Activated CD4-positive, CD25-positive, alpha-beta regulatory T cell treated with anti-CD3 and anti-CD28 coated beads, Interleukin-2, amount 50 U/mL, for 72 hours (primary cell): ENCODE measurements around the gene LMNB1.

Source experiments
- DNase-seq: peaks from one replicate; pipeline ENCODE4 v3.0.0; 2021

Gene LMNB1

DNA sequence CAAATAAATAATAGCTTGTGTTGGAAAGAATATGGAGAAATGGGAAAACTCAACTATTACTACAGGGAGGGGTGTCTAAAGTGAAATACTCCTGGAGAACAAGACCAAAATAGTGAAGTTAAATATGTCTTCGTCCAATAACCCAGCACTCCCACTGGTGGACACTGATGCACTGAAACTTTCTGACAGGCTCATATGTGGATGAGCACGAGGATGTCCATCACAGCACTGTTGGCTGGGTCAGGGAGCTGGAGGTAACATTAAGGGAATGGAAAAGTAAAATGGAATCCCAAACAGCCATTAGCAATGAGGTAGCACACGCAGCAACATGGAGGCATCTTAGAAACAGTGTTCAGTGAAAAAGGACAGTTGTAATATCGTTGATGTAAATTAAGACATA is 86.5 kb downstream of the LMNB1 start:
- DNase-seq: no peak

DNA sequence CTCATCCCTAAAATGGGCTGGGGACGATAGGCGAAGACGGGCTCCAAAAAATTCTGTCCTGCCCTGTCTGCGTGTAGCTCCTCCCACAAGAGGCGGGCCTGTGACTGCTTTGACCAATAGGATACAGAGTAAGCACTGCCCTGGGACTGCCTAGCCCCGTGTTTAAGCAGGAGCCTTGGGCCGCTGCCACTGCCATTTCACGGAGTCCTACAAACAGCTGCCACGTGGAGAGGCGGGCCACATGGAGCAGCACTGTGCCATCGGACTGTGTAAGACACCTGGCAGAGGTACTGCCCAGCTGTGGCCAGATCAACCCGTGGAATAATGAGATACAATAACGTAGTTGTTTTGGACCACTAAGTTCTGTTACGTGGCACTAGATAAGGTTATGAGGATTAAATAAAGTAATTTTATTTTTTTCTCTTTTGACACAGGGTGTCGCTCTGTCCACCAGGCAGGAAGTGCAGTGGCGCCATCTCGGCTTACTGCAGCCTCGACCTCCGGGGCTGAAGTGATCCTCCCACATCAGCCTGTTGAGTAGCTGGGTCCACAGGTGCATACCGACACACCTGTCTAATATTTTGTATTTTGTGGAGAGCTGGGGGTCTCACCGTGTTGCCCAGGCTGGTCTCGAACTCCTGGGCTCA is 87.2 kb downstream of the LMNB1 start:
- DNase-seq: no peak

DNA sequence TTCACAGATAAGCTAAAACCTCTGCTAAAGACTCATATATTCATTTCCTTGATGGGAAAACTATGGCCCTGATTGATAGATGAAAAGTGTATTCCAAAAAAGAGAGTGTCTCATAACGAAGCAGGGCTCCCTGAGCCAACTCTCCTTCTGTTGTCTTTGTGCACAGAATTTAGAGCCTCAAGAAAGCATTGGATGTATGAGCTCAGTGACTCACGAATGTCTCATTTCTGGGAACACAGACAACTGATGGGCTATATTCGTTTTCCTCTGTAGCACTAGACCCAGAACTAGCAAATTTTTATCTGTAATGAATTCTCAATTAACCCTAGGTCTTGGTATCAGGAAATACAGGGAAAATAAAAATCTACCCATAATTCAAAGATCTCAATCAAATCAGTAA is 88.4 kb downstream of the LMNB1 start:
- DNase-seq: no peak

DNA sequence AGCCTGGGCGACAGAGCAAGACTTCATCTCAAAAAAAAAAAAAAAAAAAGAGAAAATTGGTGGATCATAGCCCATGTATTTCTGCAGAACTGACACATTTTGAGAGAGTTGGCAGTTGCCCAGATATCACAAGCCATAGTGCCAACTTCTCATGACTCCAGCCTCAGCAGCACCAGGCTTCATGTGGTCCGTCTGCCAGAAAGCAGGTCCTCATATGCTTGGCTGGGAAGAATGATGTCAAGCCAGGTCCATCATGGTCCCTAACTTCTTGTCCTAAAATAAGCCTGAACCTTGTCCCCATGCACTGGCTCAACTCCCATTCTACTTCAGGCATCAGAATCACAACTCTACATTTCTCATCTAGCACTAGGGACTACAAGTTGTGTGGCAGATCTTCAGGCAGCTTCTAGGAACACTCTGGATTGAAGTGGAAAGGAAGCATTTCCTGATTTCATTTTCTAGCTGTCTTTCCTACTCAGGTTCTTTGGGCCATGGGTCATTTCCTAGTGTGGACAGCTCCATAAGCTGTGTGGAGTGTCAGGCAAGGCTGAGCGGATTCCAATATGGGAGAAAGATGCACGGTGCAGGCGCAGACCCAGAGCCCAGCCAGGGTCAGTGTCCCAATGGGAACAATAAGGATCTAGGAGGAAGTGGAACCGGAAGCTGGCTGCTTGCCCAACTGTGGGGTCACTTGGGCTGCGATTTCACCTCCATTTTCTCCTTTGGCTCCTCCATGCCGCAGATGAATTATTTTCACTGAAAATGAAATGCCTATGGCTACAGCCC is 90.1 kb downstream of the LMNB1 start:
- no peak for DNase-seq

DNA sequence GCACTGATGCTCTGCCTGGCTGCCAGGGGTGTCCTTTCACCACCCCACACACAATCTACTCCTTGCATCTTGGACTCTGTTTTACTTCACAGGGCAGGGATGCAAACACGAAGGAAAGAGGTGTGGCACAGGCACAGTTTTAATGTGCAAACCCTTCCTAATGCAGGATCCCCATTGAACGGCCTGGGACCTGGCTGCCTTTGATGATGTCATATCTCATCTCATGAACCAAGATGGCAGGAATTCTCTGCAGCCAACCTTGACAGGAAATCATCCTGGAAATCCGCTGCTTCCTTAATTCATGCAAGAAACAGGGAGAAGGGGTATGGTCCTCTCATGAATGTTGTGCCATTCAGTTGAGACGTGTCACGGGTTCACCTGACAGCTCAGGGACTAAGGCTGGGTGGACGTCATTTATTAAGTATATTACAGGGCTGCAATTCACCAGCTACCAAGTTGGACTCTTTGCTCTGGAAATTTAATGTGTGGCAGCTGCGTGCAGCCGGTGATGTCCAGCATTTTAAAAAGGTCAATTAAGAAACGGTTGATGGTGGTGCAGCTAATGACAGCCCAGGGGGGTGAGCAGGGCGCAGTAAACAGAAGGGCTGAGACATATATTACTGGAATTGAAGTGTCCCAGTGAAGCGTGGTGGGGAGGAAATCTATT is 91.5 kb downstream of the LMNB1 start:
- DNase-seq: no peak

DNA sequence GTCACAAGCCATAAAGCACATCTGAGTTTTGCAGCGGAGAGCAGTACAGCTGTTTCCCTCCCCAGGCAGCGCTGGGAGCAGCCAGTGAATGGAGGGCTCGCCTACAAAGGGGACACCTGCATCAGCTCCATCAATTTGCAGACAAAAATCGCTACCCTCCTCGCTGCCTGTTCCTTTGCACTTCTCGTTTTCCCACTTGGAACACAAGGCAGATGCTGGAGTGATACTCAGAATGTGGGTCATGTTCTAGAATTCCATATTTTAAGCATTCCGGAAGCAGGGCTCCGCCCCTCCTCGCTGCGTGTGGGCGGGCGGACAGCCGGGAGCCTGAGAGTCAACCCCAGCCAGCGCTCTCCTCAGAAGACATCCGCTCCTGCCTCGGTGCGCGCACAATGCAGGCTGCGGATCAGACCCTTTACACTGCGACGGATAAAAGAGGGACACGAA is 92.1 kb downstream of the LMNB1 start:
- no peak for DNase-seq

DNA sequence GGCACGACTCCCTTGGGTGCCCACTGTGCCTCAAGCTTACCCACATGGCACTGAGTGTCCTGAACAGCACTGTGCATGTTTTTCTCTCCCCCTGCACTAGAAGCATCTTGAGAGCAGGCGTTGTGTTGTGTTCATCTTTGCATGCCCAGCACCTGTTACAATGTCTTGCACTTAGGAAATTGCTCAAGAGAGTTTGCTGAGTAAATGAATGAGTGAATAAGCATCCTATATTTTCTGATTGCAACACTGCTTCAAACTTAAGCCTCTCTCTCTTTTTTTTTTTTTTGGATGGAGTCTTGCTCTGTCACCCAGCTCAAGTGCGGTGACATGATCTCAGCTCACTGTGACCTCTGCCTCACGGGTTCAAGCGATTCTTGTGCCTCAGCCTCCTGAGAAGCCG is 94.5 kb downstream of the LMNB1 start:
- DNase-seq: no peak

DNA sequence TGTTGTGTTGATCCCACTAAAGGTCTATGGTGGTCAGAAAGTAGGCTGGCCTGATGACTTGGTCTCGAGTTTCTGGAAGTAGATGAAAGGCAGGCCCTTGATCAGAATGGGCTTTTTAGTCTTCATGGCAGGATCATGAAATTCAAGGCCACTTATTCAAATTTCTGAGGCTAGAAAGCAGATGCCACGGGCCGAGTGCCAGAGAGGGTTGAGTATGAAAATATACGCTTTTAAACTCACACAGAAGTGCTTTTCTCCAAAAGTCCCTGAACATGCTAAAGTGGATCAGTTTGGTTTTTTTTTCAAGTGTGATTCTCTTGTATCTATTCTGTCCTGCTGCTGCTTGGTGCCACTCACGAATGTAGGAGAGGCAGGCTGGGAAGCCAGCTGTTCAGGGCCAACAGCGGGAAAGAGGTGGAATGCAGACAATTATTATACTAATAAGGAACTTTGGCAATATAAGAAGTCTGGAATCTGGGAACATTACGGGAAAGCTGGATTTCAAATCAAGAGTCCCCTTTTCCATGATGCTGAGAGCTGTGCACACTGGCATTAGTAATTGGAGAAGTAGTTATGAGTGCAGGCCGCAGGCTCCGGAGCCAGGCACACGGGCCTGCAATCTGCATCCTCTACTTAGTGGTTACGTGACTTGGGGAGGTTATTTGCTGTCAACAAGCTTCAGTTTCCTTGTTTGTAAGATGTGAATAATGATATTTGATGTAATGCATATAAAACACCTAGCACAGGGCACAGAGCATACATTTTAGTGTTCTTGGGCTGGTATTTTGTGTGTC is 95.8 kb downstream of the LMNB1 start:
- DNase-seq: no peak

DNA sequence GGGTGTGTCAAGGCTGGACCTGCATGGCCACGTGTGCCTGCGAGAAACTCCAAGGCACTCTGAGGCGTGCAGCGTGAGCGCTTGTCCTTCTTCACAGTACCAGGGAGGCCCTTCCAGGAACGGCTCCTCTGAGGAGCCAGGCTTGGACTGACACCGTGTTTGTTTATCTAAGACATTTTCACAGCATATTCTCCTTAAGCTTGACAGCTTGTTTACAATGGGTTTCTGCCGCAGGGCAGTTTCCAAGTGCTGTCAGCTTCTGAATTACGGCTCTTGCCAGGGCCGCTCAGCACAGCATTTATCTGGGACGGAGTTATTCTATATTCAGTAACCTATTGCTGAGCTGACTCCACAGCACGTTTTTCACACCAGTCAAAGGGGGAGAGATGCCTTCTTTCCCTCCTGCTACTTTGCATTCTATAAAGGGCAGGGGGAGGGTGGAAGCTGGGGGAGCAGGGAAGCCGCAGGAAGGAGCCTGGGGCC is 98.4 kb downstream of the LMNB1 start:
- DNase-seq: no peak

DNA sequence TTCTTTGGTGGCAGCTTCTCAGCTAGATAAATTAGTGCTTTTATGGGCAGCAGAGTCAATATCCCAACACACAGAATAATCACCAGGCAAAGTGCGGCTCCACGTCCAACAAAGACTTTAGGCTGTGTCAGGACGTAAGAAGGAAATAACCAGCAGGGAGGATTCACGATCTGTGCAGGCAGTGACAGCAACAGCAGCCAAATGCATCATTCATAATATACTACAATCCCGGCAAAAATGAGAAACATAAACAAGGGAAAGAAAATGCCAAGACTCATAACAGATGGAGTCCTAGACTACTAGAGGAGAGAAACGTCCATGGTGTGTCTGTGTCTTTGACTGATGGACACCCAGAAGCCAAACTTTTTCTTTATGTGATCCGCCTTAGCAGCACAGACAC is 100.7 kb downstream of the LMNB1 start:
- DNase-seq: no peak

DNA sequence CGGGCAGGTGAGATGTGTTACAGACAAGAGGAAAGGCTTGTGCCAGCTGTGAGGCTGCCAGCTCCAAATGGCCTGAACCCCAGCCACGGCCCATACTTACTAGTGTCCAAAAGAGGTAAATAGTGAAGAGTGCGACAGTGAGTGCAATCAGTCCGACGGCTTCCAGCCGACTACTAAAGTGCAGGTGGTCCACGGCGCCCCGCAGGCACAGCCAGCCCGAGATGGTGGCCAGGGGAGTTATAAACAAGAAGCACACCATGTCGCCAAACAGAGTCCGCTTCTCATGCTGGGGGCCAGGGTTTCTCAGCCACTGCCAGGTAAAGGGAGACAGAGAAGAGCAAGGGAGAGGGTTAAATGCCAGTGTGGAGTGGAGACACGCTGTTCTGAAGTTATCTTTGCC is 101.1 kb downstream of the LMNB1 start:
- DNase-seq: no peak

DNA sequence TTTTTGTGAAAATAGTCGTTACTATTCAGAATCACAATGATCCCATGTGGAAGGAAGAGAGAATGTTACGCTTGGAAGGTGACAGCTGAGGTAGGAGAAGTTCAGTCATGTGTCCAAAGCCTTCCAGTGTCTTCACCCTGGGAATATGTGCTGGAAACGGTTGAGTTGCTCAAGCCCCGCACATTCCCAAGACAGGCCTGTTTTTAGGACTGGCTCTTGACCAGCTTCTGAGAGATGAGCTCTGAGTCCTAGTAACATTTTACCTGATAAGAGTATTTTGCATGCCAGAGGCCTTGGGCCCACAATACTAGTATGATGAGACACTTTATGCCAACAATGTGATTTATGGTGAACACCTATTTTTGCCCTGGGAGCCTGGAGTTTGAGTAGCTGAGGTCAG is 101.7 kb downstream of the LMNB1 start:
- no peak for DNase-seq

DNA sequence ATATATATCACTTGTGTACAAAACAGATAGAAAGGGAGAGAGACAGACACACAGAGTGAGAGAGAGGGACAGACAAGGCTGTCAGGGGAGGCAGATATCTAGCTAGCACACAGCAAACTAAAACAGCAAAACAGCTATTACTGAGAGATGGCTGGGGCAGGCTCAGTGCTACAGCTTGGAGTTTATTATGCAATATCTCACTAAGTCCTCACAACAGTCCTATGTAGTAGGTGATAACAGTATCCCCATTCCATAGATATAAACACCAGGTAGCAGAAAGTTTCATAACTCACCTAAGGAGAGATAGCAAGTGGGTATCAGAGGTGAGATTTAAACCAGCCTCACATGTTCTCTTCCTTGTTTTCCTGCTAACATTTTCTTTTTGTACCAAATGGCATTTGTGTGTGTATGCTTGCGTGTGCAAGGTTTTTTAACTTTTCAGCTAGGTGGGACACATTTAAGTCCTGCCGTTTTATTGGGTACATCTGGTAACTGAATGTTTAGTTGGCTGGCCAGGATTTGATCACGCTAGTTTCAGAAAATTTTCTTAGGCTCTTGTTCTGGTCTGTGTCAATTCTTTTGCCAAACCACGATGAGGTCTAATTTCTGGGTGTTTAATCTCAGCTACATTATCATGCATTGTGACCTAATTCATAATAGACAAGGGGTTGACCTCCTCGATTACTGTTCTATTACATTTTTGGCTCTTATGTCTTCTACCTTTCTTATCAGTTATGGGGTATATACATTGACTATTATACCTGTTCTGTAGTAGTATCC is 105.1 kb downstream of the LMNB1 start:
- DNase-seq: no peak

DNA sequence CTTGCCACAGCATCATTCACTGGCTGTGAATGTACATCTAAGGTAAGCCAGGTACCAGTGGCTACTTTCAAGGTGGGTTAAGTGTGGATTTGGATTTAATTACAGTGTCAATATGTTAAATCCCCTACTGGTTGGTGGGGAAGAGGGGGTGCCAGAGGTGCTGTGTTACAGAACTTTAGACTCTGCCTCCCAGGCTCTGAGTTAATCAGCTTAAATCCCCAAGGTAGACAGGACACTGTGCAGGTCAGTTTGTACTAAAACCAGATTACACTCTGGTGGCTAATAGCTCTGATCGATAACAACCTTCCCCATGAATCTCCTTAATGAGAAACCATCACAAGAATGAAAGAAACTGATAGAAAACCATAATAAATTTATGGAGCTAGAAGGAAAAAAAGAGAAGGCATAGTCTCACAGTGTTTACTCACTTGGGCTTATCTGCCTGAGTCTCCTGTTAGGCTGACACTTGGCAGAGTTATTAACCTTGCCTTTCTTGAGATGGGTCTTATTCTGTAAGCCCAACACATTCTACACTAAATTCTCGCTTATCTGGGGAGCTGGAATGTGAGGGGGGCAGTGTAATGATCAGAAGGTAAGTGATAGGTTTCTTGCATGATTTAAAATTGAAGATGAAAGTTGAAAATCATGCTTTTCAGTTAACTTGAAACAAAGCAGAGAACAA is 106.8 kb downstream of the LMNB1 start:
- no peak for DNase-seq

DNA sequence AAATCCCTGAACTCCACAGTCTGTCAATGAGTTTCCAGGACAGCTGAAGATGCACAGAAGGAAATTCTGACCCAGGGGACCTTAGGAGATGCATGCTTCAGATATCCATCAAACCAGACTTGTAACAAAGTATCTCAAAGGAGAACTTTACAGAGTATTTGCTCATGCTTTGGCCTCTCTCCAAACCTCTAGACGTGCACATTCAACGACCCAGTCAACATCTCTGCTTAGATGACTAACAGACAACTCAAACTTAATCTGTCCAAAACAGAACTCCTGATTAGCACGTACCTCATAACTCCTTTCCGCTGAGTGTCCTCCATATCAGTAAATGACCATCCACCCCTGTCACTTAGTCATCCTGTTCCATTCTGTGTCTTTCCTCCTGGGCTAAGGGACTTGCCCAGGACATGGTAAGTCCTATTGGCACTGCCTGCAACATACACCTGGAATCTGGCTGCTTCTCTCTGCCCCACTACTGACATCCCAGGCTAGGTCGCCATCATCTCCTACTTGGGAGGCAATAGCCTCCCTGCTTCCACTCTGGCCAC is 107.4 kb downstream of the LMNB1 start:
- DNase-seq: no peak
